NCI-H345 treated with DMSO at 0.1 percent for 48 hours (cell line): ENCODE results near the gene PDE4D.
"Not testable (repeated sequence)": the region's sequence is repeated elsewhere in the genome, so short reads cannot be mapped to it uniquely, and the experiment has no call there.

Experiments
- DNase-seq: peaks from one replicate; lab custom pipeline; 2025; ENCODE audit not compliant: unreplicated experiment; lab: John Stamatoyannopoulos, UW

The PDE4D gene

GRCh38 chr5:59445741-59446140, 447.8 kb downstream of the PDE4D start:
- no peak for DNase-seq

GRCh38 chr5:59439303-59439702, 454.2 kb downstream of the PDE4D start:
- DNase-seq = no peak

- no peak for DNase-seq
Measured at GRCh38 chr5:59437176-59437575, 456.4 kb downstream of the PDE4D start.

GRCh38 chr5:59436364-59437148, 457.0 kb downstream of the PDE4D start:
- no peak for DNase-seq

GRCh38 chr5:59433174-59433573, 460.4 kb downstream of the PDE4D start:
- no peak for DNase-seq

- DNase-seq = no peak
Measured at GRCh38 chr5:59430066-59430685, 463.4 kb downstream of the PDE4D start.

- no peak for DNase-seq
Measured at GRCh38 chr5:59428391-59428790, 465.1 kb downstream of the PDE4D start.

- no peak for DNase-seq
Measured at GRCh38 chr5:59424515-59424914, 469.0 kb downstream of the PDE4D start.

GRCh38 chr5:59423021-59423420, 470.5 kb downstream of the PDE4D start:
- peak; percentile 3 for DNase-seq

- DNase-seq = no peak
Measured at GRCh38 chr5:59421986-59422941, 471.3 kb downstream of the PDE4D start.

- no peak for DNase-seq
Measured at GRCh38 chr5:59420596-59420995, 472.9 kb downstream of the PDE4D start.

GRCh38 chr5:59418808-59419207, 474.7 kb downstream of the PDE4D start:
- DNase-seq = peak; percentile 41

GRCh38 chr5:59416451-59416850, 477.1 kb downstream of the PDE4D start:
- DNase-seq = no peak

- no peak for DNase-seq
Measured at GRCh38 chr5:59416026-59416425, 477.5 kb downstream of the PDE4D start.

GRCh38 chr5:59412428-59412827, 481.1 kb downstream of the PDE4D start:
- DNase-seq = no peak

- not testable (repeated sequence) for DNase-seq
Measured at GRCh38 chr5:59408997-59409396, 484.5 kb downstream of the PDE4D start.

- DNase-seq = no peak
Measured at GRCh38 chr5:59407967-59408366, 485.6 kb downstream of the PDE4D start.

- DNase-seq = peak; percentile 41
Measured at GRCh38 chr5:59401637-59402036, 491.9 kb downstream of the PDE4D start.

- not testable (repeated sequence) for DNase-seq
Measured at GRCh38 chr5:59394956-59395355, 498.6 kb downstream of the PDE4D start.

GRCh38 chr5:59393585-59394420, 499.7 kb downstream of the PDE4D start:
- no peak for DNase-seq

- DNase-seq = no peak
Measured at GRCh38 chr5:59391576-59391975, 501.9 kb downstream of the PDE4D start.
